ENCODE measurements around the gene ETV3L. TPM values are rescaled to one million over a fixed set of nuclear protein-coding genes. Genes with fewer than 3 reads are reported as not detected.

The ETV3L gene
- total RNA-seq, 4 donors from 2014 or later, result not detected

- H3K27me3 ChIP-seq, result no peaks in the 10 kb centered on the region
- no peaks in the 10 kb centered on the region for H3K9me3 ChIP-seq
- peak overlapping the region; percentile 74 to 84 (median 82) for H3K27ac ChIP-seq
- intact Hi-C loops (cut with DNase I), result no loop called here
- peaks cover 4 to 64% (median 38%) of the 10 kb centered on the region in 3 donors for H3K4me1 ChIP-seq
- DNase-seq, result no peak
- H3K36me3 ChIP-seq, result no peaks in the 10 kb centered on the region
- no peak overlapping the region for H3K4me3 ChIP-seq
- 30 to 43% methylated on average over 1 of the region's 1 CpG for WGBS, 2 donors
- no peak for TF ChIP-seq CTCF (IDR thresholded peaks at IDR 0.05)
- peak in 1 of 4 donors; percentile 13 for TF ChIP-seq POLR2A (IDR thresholded peaks at IDR 0.05)
Observed at GRCh38 chr1:157144509-157144908, 44.9 kb upstream of the ETV3L start.

GRCh38 chr1:157142765-157143423 is 43.3 kb upstream of the ETV3L start:
- DNase-seq, result no peak
- intact Hi-C loops (cut with DNase I), result no loop called here
- Histone ChIP-seq H3K27ac (peak overlapping the region; percentile 47 to 83 (median 78)), H3K9me3 (no peaks in the 10 kb centered on the region), H3K4me3 (no peak overlapping the region), H3K4me1 (peaks cover 2 to 61% (median 33%) of the 10 kb centered on the region in 3 donors), H3K36me3 (no peaks in the 10 kb centered on the region), H3K27me3 (no peaks in the 10 kb centered on the region)
- WGBS, 2 donors, result 42 to 71% methylated on average over 3 of the region's 3 CpGs
- TF ChIP-seq CTCF (IDR thresholded peaks at IDR 0.05) (no peak), POLR2A (IDR thresholded peaks at IDR 0.05) (no peak)

GRCh38 chr1:157142201-157142600 is 42.6 kb upstream of the ETV3L start:
- TF ChIP-seq POLR2A (IDR thresholded peaks at IDR 0.05), result no peak
- TF ChIP-seq CTCF (IDR thresholded peaks at IDR 0.05), result no peak
- Histone ChIP-seq H3K27me3 (no peaks in the 10 kb centered on the region), H3K4me1 (peaks cover 0 to 63% (median 30%) of the 10 kb centered on the region in 3 donors), H3K9me3 (no peaks in the 10 kb centered on the region), H3K27ac (peak overlapping the region; percentile 47 to 83 (median 78)), H3K4me3 (no peak overlapping the region), H3K36me3 (no peaks in the 10 kb centered on the region)
- DNase-seq, result no peak
- WGBS, 2 donors, result 41 to 68% methylated on average over 2 of the region's 2 CpGs
- intact Hi-C loops (cut with DNase I), result no loop called here

GRCh38 chr1:157141212-157141855 is 41.7 kb upstream of the ETV3L start:
- no peak overlapping the region for H3K4me3 ChIP-seq
- H3K4me1 ChIP-seq, result peaks cover 3 to 65% (median 34%) of the 10 kb centered on the region in 3 donors

More at GRCh38 chr1:157141212-157141855, 41.7 kb upstream of the ETV3L start:
- Histone ChIP-seq H3K27me3 (no peaks in the 10 kb centered on the region), H3K36me3 (no peaks in the 10 kb centered on the region), H3K27ac (no peak overlapping the region), H3K9me3 (no peaks in the 10 kb centered on the region)
- DNase-seq, result no peak
- intact Hi-C loops (cut with DNase I), result no loop called here
- 92 to 96% methylated on average over 4 of the region's 4 CpGs for WGBS, 2 donors
- TF ChIP-seq CTCF (IDR thresholded peaks at IDR 0.05) (no peak), POLR2A (IDR thresholded peaks at IDR 0.05) (no peak)
